HepG2 (cell line): ENCODE results near the gene FSCN2. TPM values are rescaled to one million over a fixed set of nuclear protein-coding genes. Genes with fewer than 3 reads are reported as not detected.
A peak's percentile ranks its signal among the peaks of the same experiment; 100 is the strongest.

Source experiments
- AGO1 ChIP-seq: fragments of 200-400 bp; formaldehyde crosslinking; IDR thresholded peaks from 2 replicates; pipeline ENCODE4 v1.6.1; 2017; ENCODE audit warnings: mild to moderate bottlenecking, low read depth, low read length, moderate library complexity; ENCODE audit not compliant: poor library complexity, severe bottlenecking
- ATF1 ChIP-seq: IDR thresholded peaks from 2 replicates; pipeline ENCODE4 v1.6.1; 2016; ENCODE audit warnings: mild to moderate bottlenecking, control low read depth
- GATAD2A ChIP-seq: IDR thresholded peaks from 2 replicates; pipeline ENCODE4 v1.6.1; 2016
- HOXD1 ChIP-seq: sonication (generic); formaldehyde crosslinking; IDR thresholded peaks from 2 replicates; pipeline ENCODE4 v1.5.0; 2020; ENCODE audit warnings: missing genetic modification reagents
- ISX ChIP-seq: sonication (generic); formaldehyde crosslinking; conservative IDR thresholded peaks from 2 replicates; pipeline ENCODE4 v1.5.0; 2020; ENCODE audit warnings: missing genetic modification reagents
- KLF13 ChIP-seq: sonication (generic); formaldehyde crosslinking; IDR thresholded peaks from 2 replicates; pipeline ENCODE4 v1.4.0; 2020; ENCODE audit warnings: mild to moderate bottlenecking, missing genetic modification reagents
- MAFF ChIP-seq: IDR thresholded peaks from 2 replicates; pipeline ENCODE4 v1.6.1; 2011; ENCODE audit warnings: low read depth, low read length, improper control_type of control experiment
- MEIS2 ChIP-seq: sonication (generic); formaldehyde crosslinking; IDR thresholded peaks from 2 replicates; pipeline ENCODE4 v1.9.0; 2021; ENCODE audit warnings: mild to moderate bottlenecking, missing genetic modification reagents
- MTA1 ChIP-seq: sonication (generic); formaldehyde crosslinking; IDR thresholded peaks from 2 replicates; pipeline ENCODE4 v1.4.0; 2020; ENCODE audit warnings: missing genetic modification reagents, mild to moderate bottlenecking, borderline replicate concordance
- PPARG ChIP-seq: conservative IDR thresholded peaks from 2 replicates; pipeline ENCODE4 v1.6.1; 2016; ENCODE audit warnings: missing biosample characterization, missing genetic modification reagents
- REL ChIP-seq: sonication (generic); formaldehyde crosslinking; conservative IDR thresholded peaks from 2 replicates; pipeline ENCODE4 v1.8.0; 2022; ENCODE audit warnings: mild to moderate bottlenecking, missing genetic modification reagents, moderate library complexity
- RFX5 ChIP-seq: IDR thresholded peaks from 2 replicates; pipeline ENCODE4 v1.6.1; 2011; ENCODE audit warnings: low read depth, low read length, improper control_type of control experiment
- SIN3B ChIP-seq: fragments of 150-350 bp; IDR thresholded peaks from 2 replicates; pipeline ENCODE4 v1.6.1; 2014; ENCODE audit warnings: low read length
- ZFP82 ChIP-seq: sonication (generic); formaldehyde crosslinking; IDR thresholded peaks from 2 replicates; pipeline ENCODE4 v1.5.1; 2020; ENCODE audit warnings: mild to moderate bottlenecking, missing genetic modification reagents, borderline replicate concordance
- ZNF703 ChIP-seq: sonication (generic); formaldehyde crosslinking; IDR thresholded peaks from 2 replicates; pipeline ENCODE4 v1.5.1; 2020; ENCODE audit warnings: missing genetic modification reagents, mild to moderate bottlenecking, moderate library complexity, borderline replicate concordance
- ZNF776 ChIP-seq: sonication (generic); formaldehyde crosslinking; IDR thresholded peaks from 2 replicates; pipeline ENCODE4 v1.4.0; 2020; ENCODE audit warnings: mild to moderate bottlenecking, missing genetic modification reagents
- ZSCAN22 ChIP-seq: sonication (generic); formaldehyde crosslinking; IDR thresholded peaks from 2 replicates; pipeline ENCODE4 v1.4.0; 2020; ENCODE audit warnings: mild to moderate bottlenecking, missing genetic modification reagents
- polyA plus RNA-seq, 8 experiments: library from polyadenylated mRNA; depleted of rRNA in 3 of 8; stranded (reverse) in 7 of 8; unstranded in 1 of 8; fragments of >200 nt; fragmentation: Illumina TruSeq in 4 of 8; extraction: Trizol in 4 of 8; gene quantifications; 2 replicates each; pipeline versions ENCODE4 v1.2.1 to v1.2.3, GENCODE V29; 2011 to 2016; ENCODE audit warnings: low read depth in 4 of 8, missing spikeins in 1 of 8, mixed read lengths in 1 of 8; ENCODE audit not compliant: insufficient read depth in 1 of 8
- total RNA-seq, 5 experiments: library from RNA; depleted of rRNA; stranded (reverse); fragments of >200 nt; fragmentation: Illumina TruSeq; extraction: Trizol; gene quantifications; 2 replicates each; pipeline ENCODE4 v1.2.3, GENCODE V29; 2016; ENCODE audit warnings: low read depth in 1 of 5
- TF ChIP-seq, protein P1 (sequence below): sonication (generic); formaldehyde crosslinking; IDR thresholded peaks from 2 replicates; pipeline ENCODE4 v1.5.1; 2020; ENCODE audit warnings: missing genetic modification reagents, mild to moderate bottlenecking, borderline replicate concordance
- TF ChIP-seq, protein P2 (sequence below): sonication (generic); formaldehyde crosslinking; IDR thresholded peaks from 2 replicates; pipeline ENCODE4 v1.4.0; 2020; ENCODE audit warnings: mild to moderate bottlenecking, missing genetic modification reagents
- TF ChIP-seq, protein P3 (sequence below): sonication (generic); formaldehyde crosslinking; IDR thresholded peaks from 2 replicates; pipeline ENCODE4 v1.4.0; 2020; ENCODE audit warnings: missing genetic modification reagents
- TF ChIP-seq, protein P4 (sequence below): sonication (generic); formaldehyde crosslinking; IDR thresholded peaks from 2 replicates; pipeline ENCODE4 v1.4.0; 2020; ENCODE audit warnings: missing genetic modification reagents, low read depth, mild to moderate bottlenecking, borderline replicate concordance
- TF ChIP-seq, protein P5 (sequence below): sonication (generic); formaldehyde crosslinking; IDR thresholded peaks from 2 replicates; pipeline ENCODE4 v1.4.0; 2020; ENCODE audit warnings: missing genetic modification reagents, borderline replicate concordance

FSCN2 gene
- total and polyA plus RNA-seq, 2 of the 13 experiments (the other 11 are each of a cell fraction or from before 2014, with no cell fraction given): 0.09 TPM; not detected in 1

DNA sequence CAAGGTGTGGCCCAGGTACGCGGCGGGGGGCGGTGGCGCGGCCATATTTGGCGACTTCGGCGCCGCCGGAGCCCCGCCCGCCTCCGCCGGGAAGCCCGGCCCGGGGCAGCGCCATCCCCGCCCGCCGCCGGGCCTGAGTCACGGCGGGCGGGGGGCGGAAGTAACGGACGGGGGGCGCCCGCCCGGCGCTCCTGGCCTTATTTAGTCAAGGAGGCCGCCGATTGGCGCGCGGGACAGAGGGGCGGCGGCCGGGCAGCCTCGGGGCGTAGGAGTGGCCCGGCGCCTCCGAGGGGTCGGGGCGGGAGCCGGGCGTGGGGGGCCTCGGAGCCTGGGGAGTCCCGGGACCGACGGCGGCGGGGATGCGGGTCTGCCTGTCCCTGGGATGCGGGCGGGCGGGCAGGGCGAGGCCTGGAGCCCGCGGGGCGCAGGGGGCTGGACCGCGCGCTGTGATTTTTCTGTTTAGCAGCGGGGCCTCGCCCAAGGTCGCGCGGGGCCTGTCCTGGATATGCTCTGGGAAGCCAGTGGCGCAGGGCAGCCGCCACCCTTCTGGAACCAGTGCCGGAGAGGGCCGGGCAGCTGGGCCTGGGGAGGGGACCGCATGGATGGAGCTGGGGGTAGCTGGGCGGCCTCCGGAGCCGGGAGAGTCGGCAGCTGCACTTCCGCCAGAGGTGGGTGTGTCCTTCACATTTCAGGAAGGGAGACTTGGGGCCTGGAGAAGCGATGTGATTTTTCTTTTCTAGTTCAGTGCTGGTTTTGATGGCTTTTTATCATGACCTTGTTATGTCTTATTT lies 13.2 kb upstream of the FSCN2 start (continued):
- TF ChIP-seq AGO1 (no peak), REL (CRISPR knock-in tag) (no peak), MTA1 (no peak), RFX5 (no peak), MEIS2 (CRISPR knock-in tag) (peak; percentile 13; the same call in 1 of the 2 replicates), ZFP82 (peak; percentile 65; the same call in 1 of the 2 replicates), ZSCAN22 (CRISPR knock-in tag) (no peak), MAFF (no peak), ZNF703 (CRISPR knock-in tag) (no peak), SIN3B (no peak), HOXD1 (CRISPR knock-in tag) (no peak), GATAD2A (CRISPR knock-in tag) (0 out of 2 replicates have a peak, but pooled peaks have one; percentile 24), ZNF776 (no peak; the same call in 1 of the 2 replicates), ATF1 (CRISPR knock-in tag) (no peak), ISX (no peak), KLF13 (no peak), PPARG (no peak)
- TF ChIP-seq, protein P1, sequence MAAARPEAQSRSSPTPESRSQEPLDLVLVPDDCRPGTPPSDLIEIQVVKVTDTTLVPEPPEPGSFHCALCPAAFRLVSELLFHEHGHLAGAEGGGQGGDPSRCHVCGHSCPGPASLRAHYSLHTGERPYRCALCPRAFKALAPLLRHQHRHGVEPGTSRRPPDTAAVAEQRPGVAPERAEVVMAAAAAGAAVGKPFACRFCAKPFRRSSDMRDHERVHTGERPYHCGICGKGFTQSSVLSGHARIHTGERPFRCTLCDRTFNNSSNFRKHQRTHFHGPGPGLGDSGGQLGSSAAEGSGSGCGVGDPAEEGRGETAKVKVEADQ (CRISPR knock-in tag): no peak
- TF ChIP-seq, protein P2, sequence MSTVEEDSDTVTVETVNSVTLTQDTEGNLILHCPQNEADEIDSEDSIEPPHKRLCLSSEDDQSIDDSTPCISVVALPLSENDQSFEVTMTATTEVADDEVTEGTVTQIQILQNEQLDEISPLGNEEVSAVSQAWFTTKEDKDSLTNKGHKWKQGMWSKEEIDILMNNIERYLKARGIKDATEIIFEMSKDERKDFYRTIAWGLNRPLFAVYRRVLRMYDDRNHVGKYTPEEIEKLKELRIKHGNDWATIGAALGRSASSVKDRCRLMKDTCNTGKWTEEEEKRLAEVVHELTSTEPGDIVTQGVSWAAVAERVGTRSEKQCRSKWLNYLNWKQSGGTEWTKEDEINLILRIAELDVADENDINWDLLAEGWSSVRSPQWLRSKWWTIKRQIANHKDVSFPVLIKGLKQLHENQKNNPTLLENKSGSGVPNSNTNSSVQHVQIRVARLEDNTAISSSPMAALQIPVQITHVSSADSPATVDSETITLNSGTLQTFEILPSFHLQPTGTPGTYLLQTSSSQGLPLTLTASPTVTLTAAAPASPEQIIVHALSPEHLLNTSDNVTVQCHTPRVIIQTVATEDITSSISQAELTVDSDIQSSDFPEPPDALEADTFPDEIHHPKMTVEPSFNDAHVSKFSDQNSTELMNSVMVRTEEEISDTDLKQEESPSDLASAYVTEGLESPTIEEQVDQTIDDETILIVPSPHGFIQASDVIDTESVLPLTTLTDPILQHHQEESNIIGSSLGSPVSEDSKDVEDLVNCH (CRISPR knock-in tag): no peak
- TF ChIP-seq, protein P3, sequence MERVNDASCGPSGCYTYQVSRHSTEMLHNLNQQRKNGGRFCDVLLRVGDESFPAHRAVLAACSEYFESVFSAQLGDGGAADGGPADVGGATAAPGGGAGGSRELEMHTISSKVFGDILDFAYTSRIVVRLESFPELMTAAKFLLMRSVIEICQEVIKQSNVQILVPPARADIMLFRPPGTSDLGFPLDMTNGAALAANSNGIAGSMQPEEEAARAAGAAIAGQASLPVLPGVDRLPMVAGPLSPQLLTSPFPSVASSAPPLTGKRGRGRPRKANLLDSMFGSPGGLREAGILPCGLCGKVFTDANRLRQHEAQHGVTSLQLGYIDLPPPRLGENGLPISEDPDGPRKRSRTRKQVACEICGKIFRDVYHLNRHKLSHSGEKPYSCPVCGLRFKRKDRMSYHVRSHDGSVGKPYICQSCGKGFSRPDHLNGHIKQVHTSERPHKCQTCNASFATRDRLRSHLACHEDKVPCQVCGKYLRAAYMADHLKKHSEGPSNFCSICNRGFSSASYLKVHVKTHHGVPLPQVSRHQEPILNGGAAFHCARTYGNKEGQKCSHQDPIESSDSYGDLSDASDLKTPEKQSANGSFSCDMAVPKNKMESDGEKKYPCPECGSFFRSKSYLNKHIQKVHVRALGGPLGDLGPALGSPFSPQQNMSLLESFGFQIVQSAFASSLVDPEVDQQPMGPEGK (CRISPR knock-in tag): peak; percentile 44
- TF ChIP-seq, protein P4, sequence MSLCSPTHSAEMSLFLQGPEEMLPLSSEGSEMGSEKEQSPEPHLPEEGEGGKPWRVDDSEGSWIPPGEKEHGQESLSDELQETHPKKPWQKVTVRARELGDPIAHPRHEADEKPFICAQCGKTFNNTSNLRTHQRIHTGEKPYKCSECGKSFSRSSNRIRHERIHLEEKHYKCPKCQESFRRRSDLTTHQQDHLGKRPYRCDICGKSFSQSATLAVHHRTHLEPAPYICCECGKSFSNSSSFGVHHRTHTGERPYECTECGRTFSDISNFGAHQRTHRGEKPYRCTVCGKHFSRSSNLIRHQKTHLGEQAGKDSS: no peak
- TF ChIP-seq, protein P5, sequence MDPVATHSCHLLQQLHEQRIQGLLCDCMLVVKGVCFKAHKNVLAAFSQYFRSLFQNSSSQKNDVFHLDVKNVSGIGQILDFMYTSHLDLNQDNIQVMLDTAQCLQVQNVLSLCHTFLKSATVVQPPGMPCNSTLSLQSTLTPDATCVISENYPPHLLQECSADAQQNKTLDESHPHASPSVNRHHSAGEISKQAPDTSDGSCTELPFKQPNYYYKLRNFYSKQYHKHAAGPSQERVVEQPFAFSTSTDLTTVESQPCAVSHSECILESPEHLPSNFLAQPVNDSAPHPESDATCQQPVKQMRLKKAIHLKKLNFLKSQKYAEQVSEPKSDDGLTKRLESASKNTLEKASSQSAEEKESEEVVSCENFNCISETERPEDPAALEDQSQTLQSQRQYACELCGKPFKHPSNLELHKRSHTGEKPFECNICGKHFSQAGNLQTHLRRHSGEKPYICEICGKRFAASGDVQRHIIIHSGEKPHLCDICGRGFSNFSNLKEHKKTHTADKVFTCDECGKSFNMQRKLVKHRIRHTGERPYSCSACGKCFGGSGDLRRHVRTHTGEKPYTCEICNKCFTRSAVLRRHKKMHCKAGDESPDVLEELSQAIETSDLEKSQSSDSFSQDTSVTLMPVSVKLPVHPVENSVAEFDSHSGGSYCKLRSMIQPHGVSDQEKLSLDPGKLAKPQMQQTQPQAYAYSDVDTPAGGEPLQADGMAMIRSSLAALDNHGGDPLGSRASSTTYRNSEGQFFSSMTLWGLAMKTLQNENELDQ (CRISPR knock-in tag): no peak
